T-helper 22 cell (primary cell): ENCODE measurements around the gene DYNC2I2.
"Not testable (repeated sequence)": the region's sequence is repeated elsewhere in the genome, so short reads cannot be mapped to it uniquely, and the experiment has no call there.

Experiments
- DNase-seq: peaks from one replicate; pipeline ENCODE4 v3.0.0-alpha.2; 2020; ENCODE audit warnings: low read depth

The DYNC2I2 gene

GRCh38 chr9:128615571-128615970, 41.1 kb downstream of the DYNC2I2 start:
- no peak for DNase-seq

DNA sequence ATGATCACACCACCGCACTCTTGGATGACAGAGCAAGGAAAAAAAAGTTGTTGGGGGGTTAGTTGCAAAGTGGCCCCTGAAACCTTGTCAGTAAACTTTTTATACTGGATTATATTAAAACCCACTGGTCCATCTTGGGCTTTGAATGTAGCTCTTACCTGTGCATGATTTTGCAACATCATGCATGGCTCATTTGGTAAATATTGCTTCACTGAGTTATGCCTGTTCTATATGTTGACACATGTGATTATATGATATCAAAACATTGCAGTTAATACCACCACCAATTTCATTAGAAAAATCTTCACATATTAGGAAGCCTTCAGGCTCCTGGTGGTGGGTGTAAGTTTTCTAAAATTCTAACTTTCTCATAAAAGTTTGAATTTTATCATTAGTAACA, 41.9 kb downstream of the DYNC2I2 start:
- DNase-seq, result no peak

DNA sequence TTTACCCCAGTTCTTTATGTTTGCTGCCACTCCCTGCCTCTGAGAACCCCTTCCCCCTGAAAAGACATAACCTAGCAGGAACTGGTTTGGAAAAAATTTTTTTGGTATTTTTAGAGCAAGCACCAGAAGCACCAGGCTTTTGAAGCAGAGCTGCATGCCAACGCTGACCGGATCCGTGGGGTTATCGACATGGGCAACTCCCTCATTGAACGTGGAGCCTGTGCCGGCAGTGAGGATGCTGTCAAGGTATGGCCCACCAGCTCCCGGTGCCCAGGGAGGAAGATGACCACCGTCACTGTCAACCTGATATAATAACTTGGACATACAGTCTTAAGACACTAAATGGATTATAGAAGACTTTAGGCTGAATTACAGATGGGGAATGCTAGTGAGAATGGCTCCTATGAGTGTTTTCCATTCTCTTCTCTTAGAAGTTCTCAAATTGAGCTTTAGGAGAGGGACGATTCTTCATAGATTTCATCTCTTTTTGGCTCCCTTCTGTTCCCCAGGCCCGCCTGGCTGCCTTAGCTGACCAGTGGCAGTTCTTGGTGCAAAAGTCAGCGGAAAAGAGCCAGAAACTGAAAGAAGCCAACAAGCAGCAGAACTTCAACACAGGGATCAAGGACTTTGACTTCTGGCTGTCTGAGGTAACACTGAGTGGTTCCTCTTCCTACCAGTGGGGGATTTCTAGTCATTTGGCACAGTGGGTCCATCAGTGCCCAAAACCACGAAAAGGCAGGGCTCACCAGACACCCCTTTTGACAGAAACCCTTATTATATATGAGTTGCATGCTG, 44.9 kb downstream of the DYNC2I2 start:
- no peak for DNase-seq

DNA sequence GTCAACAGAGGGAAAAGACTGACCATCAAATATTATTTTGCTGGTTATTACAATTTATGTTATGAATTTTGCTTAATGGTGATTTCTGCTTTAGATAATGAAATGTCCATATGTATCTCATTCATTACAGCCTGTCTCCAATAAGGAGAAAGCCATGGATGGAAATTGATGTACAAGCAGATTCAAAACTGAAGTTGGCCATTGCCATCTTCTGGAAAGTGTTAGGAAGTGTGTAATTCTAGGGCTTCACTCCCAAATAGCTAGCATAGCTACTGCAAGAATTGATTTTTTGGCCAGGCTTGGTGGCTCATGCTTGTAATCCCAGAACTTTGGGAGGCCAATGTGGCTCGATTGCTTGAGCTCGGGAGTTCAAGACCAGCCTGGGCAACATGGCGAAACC, 45.8 kb downstream of the DYNC2I2 start:
- DNase-seq, result no peak

- no peak for DNase-seq
Observed at GRCh38 chr9:128607642-128608350, 48.9 kb downstream of the DYNC2I2 start.

- DNase-seq, result no peak
Observed at GRCh38 chr9:128603697-128604096, 53.0 kb downstream of the DYNC2I2 start.

DNA sequence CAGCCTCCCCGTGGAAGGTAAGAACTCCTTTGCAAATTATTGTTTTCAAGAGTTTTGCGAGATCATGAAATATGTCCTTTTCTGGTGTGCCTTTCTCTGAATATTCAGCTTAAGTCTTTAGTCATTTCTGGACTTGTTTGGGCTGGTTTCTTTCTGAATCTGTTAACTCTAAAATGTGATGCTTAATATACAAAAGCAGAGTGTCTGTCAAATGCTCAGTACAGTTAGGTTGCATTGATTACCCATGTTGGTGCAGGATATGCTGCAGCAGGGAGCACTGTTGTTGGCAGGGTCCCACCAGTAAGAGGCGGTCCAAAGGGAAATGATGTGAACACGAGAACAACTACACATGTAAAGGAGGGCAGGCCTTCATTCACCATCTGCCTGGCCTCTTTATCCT, 56.5 kb downstream of the DYNC2I2 start:
- DNase-seq, result no peak

GRCh38 chr9:128595471-128595870, 61.2 kb downstream of the DYNC2I2 start:
- no peak for DNase-seq

- DNase-seq, result no peak
Observed at GRCh38 chr9:128593856-128594255, 62.8 kb downstream of the DYNC2I2 start.

DNA sequence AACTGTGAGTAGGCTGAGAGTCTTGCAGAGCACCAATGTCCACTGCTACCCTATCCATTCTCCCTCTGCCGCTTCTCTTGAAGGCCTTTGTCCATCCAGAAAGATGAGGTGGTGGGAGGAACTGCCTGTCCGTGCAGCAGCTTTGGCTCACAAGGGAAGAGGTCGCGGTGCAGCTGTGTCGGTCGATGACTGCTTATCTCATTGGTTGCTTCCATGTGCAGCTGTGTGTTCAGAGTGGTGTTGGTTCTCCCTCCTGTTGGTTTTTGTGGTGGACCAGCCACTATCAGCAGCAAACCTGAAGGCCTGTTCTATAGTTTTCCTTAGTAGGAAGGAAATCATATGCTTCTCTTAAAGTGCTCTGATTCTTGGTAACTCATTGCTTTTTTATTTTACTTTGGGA, 63.6 kb downstream of the DYNC2I2 start:
- DNase-seq, result no peak

- DNase-seq, result no peak
Observed at GRCh38 chr9:128588581-128589233, 67.9 kb downstream of the DYNC2I2 start.

DNA sequence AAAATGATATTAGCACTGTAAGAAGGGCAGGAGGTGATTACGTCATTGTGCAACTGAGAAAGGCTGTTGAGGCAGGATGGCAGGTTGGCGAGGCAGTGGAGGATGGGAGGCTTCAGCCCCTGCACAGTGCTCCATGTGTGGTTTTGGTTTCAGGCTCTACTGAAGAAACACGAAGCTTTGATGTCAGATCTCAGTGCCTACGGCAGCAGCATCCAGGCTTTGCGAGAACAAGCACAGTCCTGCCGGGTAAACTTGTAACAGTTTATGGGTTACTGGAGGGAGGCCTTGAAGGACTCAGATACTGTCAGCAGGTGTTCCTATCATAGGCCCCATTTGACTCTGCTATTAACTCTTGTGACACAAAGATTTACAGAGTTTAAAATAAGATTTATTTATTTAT, 69.2 kb downstream of the DYNC2I2 start:
- no peak for DNase-seq

DNA sequence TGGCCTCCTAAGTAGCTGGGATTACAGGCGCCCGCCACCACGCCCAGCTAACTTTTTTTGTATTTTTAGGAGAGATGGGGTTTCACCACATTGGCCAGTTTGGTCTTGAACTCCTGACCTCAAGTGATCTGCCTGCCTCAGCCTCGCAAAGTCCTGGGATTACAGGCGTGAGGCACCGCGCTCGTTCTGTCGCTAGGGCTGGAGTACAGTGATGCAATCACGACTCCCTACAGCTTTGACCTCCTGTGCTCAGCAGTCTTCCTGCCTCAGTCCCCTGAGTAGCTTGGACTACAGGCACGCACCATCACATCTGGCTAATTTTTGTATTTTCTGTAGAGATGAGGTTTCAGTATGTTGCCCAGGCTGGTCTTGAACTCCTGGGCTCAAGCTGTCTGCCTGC, 69.7 kb downstream of the DYNC2I2 start:
- not testable (repeated sequence) for DNase-seq

- DNase-seq, result not testable (repeated sequence)
Observed at GRCh38 chr9:128585155-128585554, 71.5 kb downstream of the DYNC2I2 start.
